Measurements from ENCODE around the gene KRT33B. TPM values are rescaled to one million over a fixed set of nuclear protein-coding genes. Genes with fewer than 3 reads are reported as not detected.

The KRT33B gene
- total RNA-seq, 2 experiments from 2014 or later = not detected

GRCh38 chr17:41363881-41364280 lies 5.7 kb downstream of the KRT33B start:
- DNase-seq (ENCODE audit: low spot score) = no peak
- Histone ChIP-seq H4K20me1 (ENCODE audit: insufficient read depth, low read length) (no peaks in the 10 kb centered on the region), H3K4me3 (ENCODE audit: low read depth, low read length, poor library complexity, severe bottlenecking) (no peak overlapping the region), H3K9me3 (ENCODE audit: low read length) (no peaks in the 10 kb centered on the region), H3K4me1 (ENCODE audit: insufficient read depth, low read length, poor library complexity, severe bottlenecking) (no peaks in the 10 kb centered on the region), H3K79me2 (ENCODE audit: insufficient read depth, low read depth, low read length) (no peaks in the 10 kb centered on the region), H3K4me2 (ENCODE audit: low read length) (no peak overlapping the region), H3K9me2 (ENCODE audit: insufficient read depth, low read length) (no peaks in the 10 kb centered on the region), H3K36me3 (ENCODE audit: insufficient read depth, low read length) (no peaks in the 10 kb centered on the region), H3K27ac (ENCODE audit: low read depth, low read length, poor library complexity, severe bottlenecking) (no peak overlapping the region), H2AFZ (ENCODE audit: low read length) (no peak overlapping the region)
- intact Hi-C loops (cut with micrococcal nuclease; ENCODE audit: unreplicated experiment) = no loop called here
- ChIA-PET CTCF (ENCODE audit: unreplicated experiment) (no interaction called here), POLR2A (no interaction called here)
- TF ChIP-seq CTCF (conservative IDR thresholded peaks at IDR 0.05; ENCODE audit: low read length) = no peak
- no peak for TF ChIP-seq EZH2phosphoT487 (IDR thresholded peaks at IDR 0.05; ENCODE audit: borderline replicate concordance, low read depth, low read length)
- BruUV-seq (replicated peaks) = no TSS peak

GRCh38 chr17:41360296-41360995 lies 9.2 kb downstream of the KRT33B start:
- intact Hi-C loops (cut with micrococcal nuclease; ENCODE audit: unreplicated experiment) = no loop called here
- H3K4me1 ChIP-seq (ENCODE audit: insufficient read depth, low read length, poor library complexity, severe bottlenecking) = no peaks in the 10 kb centered on the region
- no peak for TF ChIP-seq EZH2phosphoT487 (IDR thresholded peaks at IDR 0.05; ENCODE audit: borderline replicate concordance, low read depth, low read length)
- TF ChIP-seq CTCF (conservative IDR thresholded peaks at IDR 0.05; ENCODE audit: low read length) = no peak
- no peak overlapping the region for H2AFZ ChIP-seq (ENCODE audit: low read length)
- H3K27ac ChIP-seq (ENCODE audit: low read depth, low read length, poor library complexity, severe bottlenecking) = no peak overlapping the region
- no peak overlapping the region for H3K4me2 ChIP-seq (ENCODE audit: low read length)
- no peaks in the 10 kb centered on the region for H3K79me2 ChIP-seq (ENCODE audit: insufficient read depth, low read depth, low read length)
- no peaks in the 10 kb centered on the region for H3K9me3 ChIP-seq (ENCODE audit: low read length)
- no peaks in the 10 kb centered on the region for H3K36me3 ChIP-seq (ENCODE audit: insufficient read depth, low read length)
- no TSS peak for BruUV-seq (replicated peaks)
- ChIA-PET CTCF (ENCODE audit: unreplicated experiment) (interaction anchor here (0.6 kb wide), 1 partner anchor 793 kb away, joined by 3 read pairs; no protein-coding TSS in a partner anchor), POLR2A (no interaction called here)
- no peaks in the 10 kb centered on the region for H3K9me2 ChIP-seq (ENCODE audit: insufficient read depth, low read length)
- no peaks in the 10 kb centered on the region for H4K20me1 ChIP-seq (ENCODE audit: insufficient read depth, low read length)
- no peak for DNase-seq (ENCODE audit: low spot score)
- H3K4me3 ChIP-seq (ENCODE audit: low read depth, low read length, poor library complexity, severe bottlenecking) = no peak overlapping the region

GRCh38 chr17:41354536-41354935 lies 15.1 kb downstream of the KRT33B start:
- Histone ChIP-seq H2AFZ (ENCODE audit: low read length) (no peak overlapping the region), H3K36me3 (ENCODE audit: insufficient read depth, low read length) (no peaks in the 10 kb centered on the region), H3K4me3 (ENCODE audit: low read depth, low read length, poor library complexity, severe bottlenecking) (no peak overlapping the region), H3K79me2 (ENCODE audit: insufficient read depth, low read depth, low read length) (no peaks in the 10 kb centered on the region), H3K9me2 (ENCODE audit: insufficient read depth, low read length) (no peaks in the 10 kb centered on the region), H3K27ac (ENCODE audit: low read depth, low read length, poor library complexity, severe bottlenecking) (no peak overlapping the region), H3K4me1 (ENCODE audit: insufficient read depth, low read length, poor library complexity, severe bottlenecking) (no peaks in the 10 kb centered on the region), H3K4me2 (ENCODE audit: low read length) (no peak overlapping the region), H3K9me3 (ENCODE audit: low read length) (no peaks in the 10 kb centered on the region), H4K20me1 (ENCODE audit: insufficient read depth, low read length) (no peaks in the 10 kb centered on the region)
- no peak for DNase-seq (ENCODE audit: low spot score)
- CTCF ChIA-PET (ENCODE audit: unreplicated experiment) = no interaction called here
- no TSS peak for BruUV-seq (replicated peaks)
- intact Hi-C loops (cut with micrococcal nuclease; ENCODE audit: unreplicated experiment) = no loop called here
- POLR2A ChIA-PET = no interaction called here
- no peak for TF ChIP-seq CTCF (conservative IDR thresholded peaks at IDR 0.05; ENCODE audit: low read length)
- no peak for TF ChIP-seq EZH2phosphoT487 (IDR thresholded peaks at IDR 0.05; ENCODE audit: borderline replicate concordance, low read depth, low read length)

Measured in OCI-LY7 (cell line).